H9 (cell line): Measurements from ENCODE around the gene CYP39A1. TPM values are rescaled to one million over a fixed set of nuclear protein-coding genes. Genes with fewer than 3 reads are reported as not detected.

Experiments
- DNase-seq: peaks from one replicate; pipeline ENCODE4 v3.0.0-alpha.2; 2017
- H2AFZ ChIP-seq: one replicate; pipeline ENCODE4 v1.6.1; 2013; ENCODE audit warnings: mild to moderate bottlenecking, low read length, control low read depth, moderate library complexity
- H2AK5ac ChIP-seq: 2 replicates; pipeline ENCODE4 v1.6.1; 2013; ENCODE audit warnings: low read length, control low read depth, mixed read lengths; ENCODE audit not compliant: insufficient read length
- H2BK120ac ChIP-seq: one replicate; pipeline ENCODE4 v1.6.1; 2013; ENCODE audit warnings: low read depth, mild to moderate bottlenecking, low read length, control low read depth, inconsistent platforms; ENCODE audit not compliant: poor library complexity, severe bottlenecking
- H2BK12ac ChIP-seq: 2 replicates; pipeline ENCODE4 v1.6.1; 2013; ENCODE audit warnings: low read length, control low read depth, mixed read lengths, low read depth; ENCODE audit not compliant: insufficient read length
- H2BK15ac ChIP-seq: 2 replicates; pipeline ENCODE4 v1.6.1; 2013; ENCODE audit warnings: low read depth, low read length, control low read depth
- H2BK20ac ChIP-seq: one replicate; pipeline ENCODE4 v1.6.1; 2013; ENCODE audit warnings: low read depth, mild to moderate bottlenecking, low read length, control low read depth, inconsistent platforms; ENCODE audit not compliant: poor library complexity, severe bottlenecking
- H2BK5ac ChIP-seq: 2 replicates; pipeline ENCODE4 v1.6.1; 2013; ENCODE audit warnings: low read length, control low read depth, mixed read lengths; ENCODE audit not compliant: insufficient read length
- H3K14ac ChIP-seq: 2 replicates; pipeline ENCODE4 v1.6.1; 2013; ENCODE audit warnings: low read length, control low read depth; ENCODE audit not compliant: insufficient read depth
- H3K18ac ChIP-seq: 2 replicates; pipeline ENCODE4 v1.6.1; 2013; ENCODE audit warnings: low read depth, mild to moderate bottlenecking, mixed read lengths, low read length, control low read depth; ENCODE audit not compliant: insufficient read length
- H3K23ac ChIP-seq: 2 replicates; pipeline ENCODE4 v1.6.1; 2013; ENCODE audit warnings: low read length, control low read depth, mixed read lengths, low read depth; ENCODE audit not compliant: insufficient read length
- H3K23me2 ChIP-seq: 2 replicates; pipeline ENCODE4 v1.6.1; 2013; ENCODE audit warnings: low read depth, mild to moderate bottlenecking, mixed read lengths, low read length, control low read depth; ENCODE audit not compliant: insufficient read length, poor library complexity, severe bottlenecking
- H3K27ac ChIP-seq: 2 replicates; pipeline ENCODE4 v1.5.1; 2013; ENCODE audit warnings: low read length, control low read depth, mixed read lengths, low read depth; ENCODE audit not compliant: insufficient read length
- H3K27me3 ChIP-seq: 2 replicates; pipeline ENCODE4 v1.6.1; 2013; ENCODE audit warnings: low read length, control low read depth, inconsistent platforms; ENCODE audit not compliant: insufficient read depth
- H3K4ac ChIP-seq: 2 replicates; pipeline ENCODE4 v1.6.1; 2013; ENCODE audit warnings: low read depth, mild to moderate bottlenecking, control low read depth, inconsistent platforms, low read length, moderate library complexity
- H3K4me1 ChIP-seq: 2 replicates; pipeline ENCODE4 v1.6.1; 2013; ENCODE audit warnings: low read length, control low read depth, inconsistent platforms; ENCODE audit not compliant: insufficient read depth
- H3K4me2 ChIP-seq: 2 replicates; pipeline ENCODE4 v1.6.1; 2013; ENCODE audit warnings: low read length, control low read depth, mixed read lengths; ENCODE audit not compliant: insufficient read length, insufficient read depth
- H3K56ac ChIP-seq: 2 replicates; pipeline ENCODE4 v1.6.1; 2013; ENCODE audit warnings: low read depth, mild to moderate bottlenecking, mixed read lengths, low read length, control low read depth; ENCODE audit not compliant: insufficient read length
- H3K79me1 ChIP-seq: 2 replicates; pipeline ENCODE4 v1.6.1; 2013; ENCODE audit warnings: low read depth, mild to moderate bottlenecking, moderate library complexity, low read length, control low read depth, inconsistent platforms; ENCODE audit not compliant: insufficient read depth, poor library complexity, severe bottlenecking
- H3K79me2 ChIP-seq: 2 replicates; pipeline ENCODE4 v1.6.1; 2013; ENCODE audit warnings: low read length, control low read depth, inconsistent platforms; ENCODE audit not compliant: insufficient read depth
- H3K9ac ChIP-seq: 2 replicates; pipeline ENCODE4 v1.6.1; 2013; ENCODE audit warnings: low read length, control low read depth, mixed read lengths; ENCODE audit not compliant: insufficient read length; ENCODE audit errors: extremely low read depth
- H3K9me3 ChIP-seq: one replicate; pipeline ENCODE4 v1.6.1; 2013; ENCODE audit warnings: low read depth, low read length, inconsistent platforms; ENCODE audit not compliant: control insufficient read depth
- H3T11ph ChIP-seq: one replicate; pipeline ENCODE4 v1.6.1; 2013; ENCODE audit warnings: mild to moderate bottlenecking, low read length, control low read depth, inconsistent platforms
- H4K20me1 ChIP-seq: one replicate; pipeline ENCODE4 v1.6.1; 2013; ENCODE audit not compliant: control insufficient read depth, insufficient read length, insufficient read depth
- H4K5ac ChIP-seq: 2 replicates; pipeline ENCODE4 v1.6.1; 2013; ENCODE audit warnings: low read depth, mild to moderate bottlenecking, mixed read lengths, low read length, control low read depth; ENCODE audit not compliant: insufficient read length
- H4K8ac ChIP-seq: replicated peaks from 2 replicates; pipeline ENCODE4 v1.6.1; 2013; ENCODE audit warnings: low read length, control low read depth, mixed read lengths, low read depth; ENCODE audit not compliant: insufficient read length
- H4K91ac ChIP-seq: 2 replicates; pipeline ENCODE4 v1.6.1; 2013; ENCODE audit warnings: low read depth, mild to moderate bottlenecking, moderate library complexity, mixed read lengths, low read length, control low read depth; ENCODE audit not compliant: insufficient read length
- H3K27ac Mint-ChIP-seq, 3 experiments: 2 replicates in 2 of 3; 3 replicates in 1 of 3; pipeline ENCODE4 v1.8.0; 2020 to 2021; ENCODE audit warnings: mixed read lengths in 3 of 3, mild to moderate bottlenecking in 1 of 3, moderate library complexity in 1 of 3
- H3K27me3 Mint-ChIP-seq: 2 replicates; pipeline ENCODE4 v1.8.0; 2021; ENCODE audit warnings: low read depth, mild to moderate bottlenecking, moderate library complexity, mixed read lengths
- H3K36me3 Mint-ChIP-seq, 3 experiments: 2 replicates in 2 of 3; 3 replicates in 1 of 3; pipeline ENCODE4 v1.8.0; 2020 to 2021; ENCODE audit warnings: low read depth in 3 of 3, mixed read lengths in 3 of 3; ENCODE audit not compliant: insufficient read depth in 1 of 3
- H3K4me1 Mint-ChIP-seq, 2 experiments: 2 replicates each; pipeline ENCODE4 v1.8.0; 2020; ENCODE audit warnings: mixed read lengths in 2 of 2
- H3K4me3 Mint-ChIP-seq, 2 experiments: 2 replicates in 1 of 2; 3 replicates in 1 of 2; pipeline ENCODE4 v1.8.0; 2020 to 2021; ENCODE audit warnings: mild to moderate bottlenecking in 2 of 2, mixed read lengths in 2 of 2, moderate library complexity in 1 of 2
- H3K9me3 Mint-ChIP-seq, 2 experiments: 2 replicates in 1 of 2; 3 replicates in 1 of 2; pipeline ENCODE4 v1.8.0; 2020; ENCODE audit warnings: mild to moderate bottlenecking in 2 of 2, mixed read lengths in 2 of 2, moderate library complexity in 1 of 2
- CTCF ChIP-seq: fragments of 200-600 bp; sonication (generic); conservative IDR thresholded peaks from 3 replicates; pipeline ENCODE4 v1.8.0; 2021; ENCODE audit warnings: antibody characterized with exemption, mild to moderate bottlenecking
- WGBS: extraction: QIAGEN DNeasy Blood & Tissue Kit; methylation state at CpG from one replicate; pipeline ENCODE4 v1.1.7; 2013; ENCODE audit warnings: missing lambda C conversion rate, low lambda C conversion rate, mixed read lengths; ENCODE audit not compliant: insufficient read length; ENCODE audit errors: extremely low coverage; 5-methylcytosine and 5-hydroxymethylcytosine counted together
- total RNA-seq: library from RNA; stranded (reverse); gene quantifications from 2 replicates; pipeline ENCODE4 v1.2.1, GENCODE V29; 2021

The CYP39A1 gene
- total RNA-seq, 1 experiment from 2014 or later = 0.50 TPM

- H3K79me2 ChIP-seq = no peaks in the 10 kb centered on the region
- no peaks in the 10 kb centered on the region for H3K36me3 Mint-ChIP-seq
- H3K56ac ChIP-seq = no peak overlapping the region
- no peak overlapping the region for H2BK15ac ChIP-seq
- H2BK20ac ChIP-seq = no peak overlapping the region
- H3K4me1 ChIP-seq = no peaks in the 10 kb centered on the region
- no peaks in the 10 kb centered on the region for H3K27me3 Mint-ChIP-seq
- no peak overlapping the region for H3K14ac ChIP-seq
- no peak overlapping the region for H4K91ac ChIP-seq
- WGBS = no CpG with 5 or more reads among the region's 1 CpG
- H3K4ac ChIP-seq = no peak overlapping the region
- H2AFZ ChIP-seq = no peak overlapping the region
- H4K20me1 ChIP-seq = no peaks in the 10 kb centered on the region
- H2BK5ac ChIP-seq = no peak overlapping the region
- H4K8ac ChIP-seq = no peak overlapping the region
- no peak overlapping the region for H3K23ac ChIP-seq
- H2BK120ac ChIP-seq = no peak overlapping the region
- H3K18ac ChIP-seq = no peak overlapping the region
- H2AK5ac ChIP-seq = no peak overlapping the region
- DNase-seq = no peak
- no peaks in the 10 kb centered on the region; a peak in 1 of 5 replicates for H3K9me3 Mint-ChIP-seq
- no peaks in the 10 kb centered on the region for H3K4me1 Mint-ChIP-seq
- H3K27ac Mint-ChIP-seq = no peak overlapping the region
- H3K9ac ChIP-seq = no peak overlapping the region
- TF ChIP-seq CTCF = no peak
- H3K4me3 Mint-ChIP-seq = no peak overlapping the region
- no peaks in the 10 kb centered on the region for H3K9me3 ChIP-seq
- no peaks in the 10 kb centered on the region for H3K79me1 ChIP-seq
- no peak overlapping the region for H3K27ac ChIP-seq
- no peak overlapping the region for H3K4me2 ChIP-seq
- no peaks in the 10 kb centered on the region for H3K23me2 ChIP-seq
- no peak overlapping the region for H2BK12ac ChIP-seq
- no peaks in the 10 kb centered on the region for H3K27me3 ChIP-seq
- no peak overlapping the region for H3T11ph ChIP-seq
- no peak overlapping the region for H4K5ac ChIP-seq
These were observed 33.9 kb downstream of the CYP39A1 start for GRCh38 chr6:46618726-46619125.
